Measurements from ENCODE around the gene ZBTB16. TPM values are rescaled to one million over a fixed set of nuclear protein-coding genes. Genes with fewer than 3 reads are reported as not detected.

ZBTB16 gene
- total and polyA plus RNA-seq, 11 donors = 15.3 to 130 (median 62.8) TPM

GRCh38 chr11:114033572-114033971, 25.9 kb upstream of the ZBTB16 start:
- H3K4me3 ChIP-seq = no peak overlapping the region
- no peaks in the 10 kb centered on the region for H3K36me3 ChIP-seq
- no peaks in the 10 kb centered on the region for H3K27me3 ChIP-seq
- no peak for DNase-seq
- H3K9me3 ChIP-seq = no peaks in the 10 kb centered on the region
- WGBS, 4 donors = 85 to 93% (median 90%) methylated on average over 2 of the region's 2 CpGs
- peaks cover 3 to 22% (median 8%) of the 10 kb centered on the region in 12 donors for H3K4me1 ChIP-seq
- intact Hi-C loops (cut with DNase I) = loop anchor here in 3 of 10 donors (5.0 to 10.0 kb wide), 4 partner anchors 59 to 401 kb away; partner anchors contain the start of gene REXO2 (in 1 of the 3)
- no peak overlapping the region for H3K27ac ChIP-seq
- TF ChIP-seq CTCF (IDR thresholded peaks at IDR 0.05) (no peak), POLR2A (IDR thresholded peaks at IDR 0.05) (no peak)
- ATAC-seq = no peak

GRCh38 chr11:114034956-114035355, 24.6 kb upstream of the ZBTB16 start:
- intact Hi-C loops (cut with DNase I) = loop anchor here in 8 of 10 donors (2.0 to 10.0 kb wide), 7 partner anchors 57 to 400 kb away; partner anchors contain the start of gene REXO2 (in 1 of the 8)
- peaks cover 3 to 22% (median 8%) of the 10 kb centered on the region in 12 donors for H3K4me1 ChIP-seq
- no peak overlapping the region for H3K27ac ChIP-seq
- no peaks in the 10 kb centered on the region for H3K9me3 ChIP-seq
- DNase-seq (no peak), ATAC-seq (no peak)
- no peak for TF ChIP-seq CTCF (IDR thresholded peaks at IDR 0.05)
- no peak for TF ChIP-seq POLR2A (IDR thresholded peaks at IDR 0.05)
- no peaks in the 10 kb centered on the region for H3K27me3 ChIP-seq
- H3K4me3 ChIP-seq = no peak overlapping the region
- WGBS, 4 donors = 90 to 93% (median 91%) methylated on average over 11 of the region's 11 CpGs
- no peaks in the 10 kb centered on the region for H3K36me3 ChIP-seq

- peak overlapping the region in 10 of 12 donors; percentile 26 to 60 (median 48) for H3K4me3 ChIP-seq
- intact Hi-C loops (cut with DNase I) = loop anchor here (1.0 to 10.0 kb wide), 11 partner anchors 23 to 399 kb away; partner anchors contain the start of genes ZBTB16 (in 2 of the 10) and REXO2 (in 1 of the 10)
- peak in 1 of 2 donors; percentile 39 for TF ChIP-seq POLR2A (IDR thresholded peaks at IDR 0.05)
- peak; percentile 85 to 96 (median 94) for TF ChIP-seq CTCF (IDR thresholded peaks at IDR 0.05)
- DNase-seq = peak; percentile 83 to 93 (median 91)
- peak; percentile 84 to 96 (median 94) for ATAC-seq
- H3K36me3 ChIP-seq = no peaks in the 10 kb centered on the region
- H3K9me3 ChIP-seq = no peaks in the 10 kb centered on the region
- H3K27me3 ChIP-seq = no peaks in the 10 kb centered on the region
- peak overlapping the region in 10 of 12 donors; percentile 50 to 88 (median 75) for H3K27ac ChIP-seq
- peaks cover 4 to 30% (median 11%) of the 10 kb centered on the region in 12 donors for H3K4me1 ChIP-seq
- WGBS, 4 donors = 4 to 16% (median 7%) methylated on average over 13 to 37 of the region's 37 CpGs
These were observed 23.2 kb upstream of the ZBTB16 start for GRCh38 chr11:114036147-114036811.

- Histone ChIP-seq H3K9me3 (no peaks in the 10 kb centered on the region), H3K27me3 (no peaks in the 10 kb centered on the region), H3K27ac (peak overlapping the region in 10 of 12 donors; percentile 50 to 88 (median 75)), H3K36me3 (no peaks in the 10 kb centered on the region), H3K4me1 (peaks cover 4 to 30% (median 11%) of the 10 kb centered on the region in 12 donors), H3K4me3 (peak overlapping the region in 4 of 12 donors; percentile 26 to 60 (median 50))
- WGBS, 4 donors = 89 to 96% (median 94%) methylated on average over 3 of the region's 3 CpGs
- ATAC-seq = no peak
- no peak for TF ChIP-seq CTCF (IDR thresholded peaks at IDR 0.05)
- intact Hi-C loops (cut with DNase I) = loop anchor here (1.0 to 10.0 kb wide), 11 partner anchors 22 to 398 kb away; partner anchors contain the start of genes ZBTB16 (in 2 of the 10) and REXO2 (in 1 of the 10)
- DNase-seq = no peak
These were observed 22.6 kb upstream of the ZBTB16 start for GRCh38 chr11:114036958-114037357.

All from heart left ventricle (tissue), 16 donors.